Urinary bladder (tissue), 4 donors: ENCODE measurements around the gene REEP1. TPM values are rescaled to one million over a fixed set of nuclear protein-coding genes. Genes with fewer than 3 reads are reported as not detected.

Experiments used
- DNase-seq: peaks from one replicate; pipeline ENCODE4 v3.0.0-alpha.2; 2015; ENCODE audit errors: extremely low spot score
- H3K27ac ChIP-seq: one replicate; pipeline ENCODE4 v1.5.1; 2013; ENCODE audit warnings: low read depth, mild to moderate bottlenecking, moderate library complexity
- H3K36me3 ChIP-seq: one replicate; pipeline ENCODE4 v1.6.1; 2013; ENCODE audit warnings: mild to moderate bottlenecking, moderate library complexity; ENCODE audit not compliant: insufficient read depth
- H3K4me1 ChIP-seq: one replicate; pipeline ENCODE4 v1.6.1; 2013; ENCODE audit warnings: mild to moderate bottlenecking, moderate library complexity; ENCODE audit not compliant: insufficient read depth
- H3K4me3 ChIP-seq: one replicate; pipeline ENCODE4 v1.5.1; 2013; ENCODE audit warnings: low read depth, low read length
- WGBS: extraction: QIAGEN DNeasy Blood & Tissue Kit; methylation state at CpG from one replicate; pipeline ENCODE4 v1.1.7; 2013; 5-methylcytosine and 5-hydroxymethylcytosine counted together
- polyA plus RNA-seq: library from polyadenylated mRNA; stranded (reverse); fragments of 200-250 nt; gene quantifications from one replicate; pipeline ENCODE4 v1.2.3, GENCODE V29; 2013
- small RNA-seq: library from RNA; depleted of rRNA; stranded (forward); fragments of <200 nt; gene quantifications from one replicate; pipeline ENCODE3, GENCODE V24; 2014
- total RNA-seq: library from RNA; depleted of rRNA; stranded (reverse); fragments of >200 nt; gene quantifications from one replicate; pipeline ENCODE4 v1.2.3, GENCODE V29; 2014
- donor health status: healthy with polysubstance abuse.
- donor health status: healthy.

Gene REEP1
- total and polyA plus RNA-seq, 2 donors: 21.9 to 39.5 TPM

DNA sequence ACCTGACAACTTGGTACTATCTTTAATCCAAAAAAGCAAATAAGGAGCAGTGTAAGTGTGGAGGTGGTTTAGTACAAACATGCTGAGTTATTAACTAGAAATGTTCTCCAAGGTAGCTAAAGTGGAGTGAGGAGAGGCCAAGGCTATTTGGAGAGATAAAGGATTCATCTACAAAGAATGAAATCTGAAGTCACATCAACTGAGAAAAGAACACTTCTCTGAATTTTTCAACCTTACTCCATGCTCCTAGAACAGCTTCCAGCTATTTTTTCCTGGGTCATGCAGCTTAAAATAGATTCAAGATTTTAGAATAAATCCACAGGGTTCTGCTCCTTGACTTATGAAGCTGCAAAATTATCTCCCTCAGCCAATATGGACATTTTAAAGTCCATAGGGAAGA is 160.8 kb downstream of the REEP1 start:
- no peak overlapping the region for H3K27ac ChIP-seq
- H3K4me1 ChIP-seq: no peaks in the 10 kb centered on the region
- DNase-seq: no peak
- H3K36me3 ChIP-seq: peaks cover 4% of the 10 kb centered on the region
- no peak overlapping the region for H3K4me3 ChIP-seq

DNA sequence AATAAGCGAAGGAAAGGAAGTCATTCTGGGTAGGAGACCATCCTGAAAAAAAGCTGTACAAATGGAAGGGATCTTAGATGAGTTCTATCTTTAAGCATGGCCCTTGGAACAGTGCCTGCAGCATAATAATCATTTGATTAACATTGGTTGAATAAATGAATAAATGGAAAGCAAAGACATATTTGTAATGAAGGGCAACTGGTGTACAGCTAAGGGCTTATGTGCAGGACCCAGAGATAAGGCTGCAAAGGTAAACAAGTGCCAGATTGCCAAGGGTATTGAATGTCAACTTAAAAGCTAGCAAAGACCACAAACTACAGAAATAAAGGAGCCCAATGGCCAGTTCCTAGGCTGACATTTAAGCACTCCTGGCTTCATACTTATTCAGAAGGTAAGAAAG is 161.6 kb downstream of the REEP1 start:
- no peak overlapping the region for H3K27ac ChIP-seq
- H3K4me3 ChIP-seq: no peak overlapping the region
- H3K36me3 ChIP-seq: peaks cover 4% of the 10 kb centered on the region

DNA sequence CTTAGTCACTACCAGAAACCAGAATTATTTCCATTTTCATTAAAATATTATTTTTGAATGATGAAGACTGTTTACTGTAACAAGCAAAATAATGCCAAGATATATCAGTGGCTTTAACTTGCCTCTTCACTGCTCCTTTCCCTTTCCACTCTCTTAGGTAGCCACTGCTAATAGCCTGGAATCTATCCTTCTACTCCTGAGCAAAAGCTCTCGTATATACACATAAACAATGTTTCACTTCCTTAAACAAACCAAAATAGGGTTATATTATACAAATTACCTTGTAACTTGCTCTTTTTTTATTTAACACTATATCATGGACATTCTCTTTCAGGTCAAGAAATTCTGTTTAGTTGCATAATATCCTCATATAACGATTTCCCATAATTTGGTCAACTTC is 163.0 kb downstream of the REEP1 start:
- Histone ChIP-seq H3K36me3 (peaks cover 7% of the 10 kb centered on the region), H3K4me3 (no peak overlapping the region), H3K27ac (no peak overlapping the region), H3K4me1 (no peaks in the 10 kb centered on the region)
- DNase-seq: no peak
- 79% methylated on average over 2 of the region's 2 CpGs for WGBS

More for the DNA sequence above, 161.6 kb downstream of the REEP1 start:
- DNase-seq: no peak
- no peaks in the 10 kb centered on the region for H3K4me1 ChIP-seq
- 93% methylated on average over 1 of the region's 1 CpG for WGBS

DNA sequence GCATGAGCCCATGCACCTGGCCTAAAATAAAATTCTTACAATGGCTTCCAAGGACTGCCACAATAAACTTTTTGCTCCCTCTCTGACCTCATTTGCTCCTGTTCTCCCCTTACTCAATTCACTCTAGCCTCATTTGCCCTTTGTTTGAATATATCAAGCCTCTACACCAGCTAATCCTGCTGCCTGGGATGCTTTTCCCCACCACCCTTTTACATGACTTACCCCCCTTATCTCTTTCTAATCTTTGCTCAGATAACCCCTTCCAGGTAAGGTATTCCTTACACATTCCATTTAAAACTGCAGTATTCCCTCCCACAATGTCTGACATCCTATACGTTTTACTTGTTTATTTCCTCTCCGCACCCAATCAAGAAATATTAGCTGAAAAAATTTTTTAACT is 164.8 kb downstream of the REEP1 start:
- Histone ChIP-seq H3K27ac (no peak overlapping the region), H3K4me1 (no peaks in the 10 kb centered on the region), H3K4me3 (no peak overlapping the region), H3K36me3 (peaks cover 7% of the 10 kb centered on the region)
- WGBS: 89% methylated on average over 2 of the region's 2 CpGs
- no peak for DNase-seq

DNA sequence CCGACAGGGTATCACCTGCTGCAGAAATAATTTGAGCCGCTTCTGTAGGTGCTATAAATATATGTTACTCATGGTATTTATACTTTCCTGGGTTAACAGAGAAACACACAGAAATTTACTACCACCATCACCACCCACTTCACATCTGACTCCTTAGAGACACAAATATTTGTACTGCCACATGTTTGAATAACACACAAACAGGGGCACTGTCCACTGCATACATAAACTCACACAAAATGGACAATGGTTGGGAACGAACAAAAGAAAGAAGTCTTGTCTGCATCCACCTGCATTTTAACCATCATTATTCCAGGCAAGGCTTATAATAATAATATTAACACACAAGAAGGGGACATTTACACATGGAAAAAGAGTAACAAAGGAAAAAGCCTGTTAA is 166.1 kb downstream of the REEP1 start:
- 82% methylated on average over 3 of the region's 3 CpGs for WGBS
- Histone ChIP-seq H3K4me1 (no peaks in the 10 kb centered on the region), H3K4me3 (no peak overlapping the region), H3K27ac (no peak overlapping the region), H3K36me3 (peaks cover 5% of the 10 kb centered on the region)
- no peak for DNase-seq

DNA sequence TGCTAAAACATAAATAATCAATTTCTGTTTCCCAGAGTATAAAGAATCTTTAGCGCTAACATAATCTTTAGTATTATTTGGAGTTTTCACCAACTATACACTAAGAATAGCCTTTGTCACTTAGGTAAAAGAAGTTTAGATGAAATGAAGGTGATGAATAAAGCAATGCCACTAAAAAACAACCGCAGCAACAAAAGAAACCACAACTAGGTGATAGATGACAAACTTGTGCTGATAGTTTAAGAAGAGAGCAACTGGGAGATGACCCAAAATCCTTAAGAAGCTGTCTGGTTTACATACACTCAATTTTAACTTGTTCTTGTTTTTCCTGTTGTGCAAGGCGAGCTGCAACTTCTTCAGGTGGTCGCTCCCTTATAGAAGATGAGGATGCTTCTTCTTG is 167.0 kb downstream of the REEP1 start:
- WGBS: 96% methylated on average over 4 of the region's 4 CpGs
- no peak for DNase-seq
- Histone ChIP-seq H3K36me3 (peaks cover 3% of the 10 kb centered on the region), H3K27ac (no peak overlapping the region), H3K4me1 (no peaks in the 10 kb centered on the region), H3K4me3 (no peak overlapping the region)

Small RNAs within 50 kb of the gene (small RNA-seq; reads per million reads assigned to genes)
- gene MIR4779: not detected
- not detected for gene RF00096
- not detected for gene RF00413

Other genes starting within 250 kb of the REEP1 start
- 11.5 TPM for gene POLR1A, start 231.7 kb downstream of the REEP1 start, total RNA-seq
- 6.6 TPM for gene POLR1A, start 231.7 kb downstream of the REEP1 start, polyA plus RNA-seq
- gene PTCD3, start 231.4 kb downstream of the REEP1 start, total RNA-seq: 159 TPM
- 28.8 TPM for gene PTCD3, start 231.4 kb downstream of the REEP1 start, polyA plus RNA-seq
- gene IMMT, start 142.2 kb downstream of the REEP1 start, total RNA-seq: 50.5 TPM
- 62.6 TPM for gene IMMT, start 142.2 kb downstream of the REEP1 start, polyA plus RNA-seq
- gene MRPL35, start 138.2 kb downstream of the REEP1 start, total RNA-seq: 49.5 TPM
- gene MRPL35, start 138.2 kb downstream of the REEP1 start, polyA plus RNA-seq: 39.0 TPM
- gene KDM3A, start 103.7 kb upstream of the REEP1 start, total RNA-seq: 72.6 TPM
- gene KDM3A, start 103.7 kb upstream of the REEP1 start, polyA plus RNA-seq: 30.2 TPM
- gene CHMP3, start 225.8 kb upstream of the REEP1 start, total RNA-seq: 69.4 TPM
- gene CHMP3, start 225.8 kb upstream of the REEP1 start, polyA plus RNA-seq: 163 TPM